Right lobe of liver (tissue), 6 donors: Measurements from ENCODE around the gene PIK3R5. TPM values are rescaled to one million over a fixed set of nuclear protein-coding genes. Genes with fewer than 3 reads are reported as not detected.
A peak's percentile ranks its signal among the peaks of the same experiment; 100 is the strongest.

ENCODE experiments used
- ATAC-seq, 4 donors: fragments of 200-7000 bp; cut with Tn5 transposase; one replicate each; pipeline ENCODE4 v1.9.1; 2020; ENCODE audit warnings: mild to moderate bottlenecking in 4 of 4, moderate library complexity in 4 of 4
- DNase-seq, 3 donors: peaks; one replicate each; pipeline ENCODE4 v3.0.0-alpha.2; 2020
- H3K27ac ChIP-seq, 3 donors: fragments of 200-600 bp; one replicate each; pipeline ENCODE4 v1.8.0; 2022
- H3K27me3 ChIP-seq, 2 donors: fragments of 200-600 bp; one replicate each; pipeline ENCODE4 v1.8.0; 2022
- H3K36me3 ChIP-seq, 4 donors: fragments of 200-600 bp; sonication (generic) in 1 of 4; one replicate each; pipeline versions ENCODE4 v1.5.1 to v1.8.0; 2017 to 2022; ENCODE audit warnings: control low read depth in 1 of 4
- H3K4me1 ChIP-seq, 4 donors: fragments of 200-600 bp; sonication (generic) in 1 of 4; one replicate each; pipeline versions ENCODE4 v1.5.1 to v1.8.0; 2017 to 2022; ENCODE audit warnings: control low read depth in 1 of 4
- H3K4me3 ChIP-seq, 3 donors: fragments of 200-600 bp; one replicate each; pipeline ENCODE4 v1.8.0; 2022
- H3K9me3 ChIP-seq, 4 donors: fragments of 200-600 bp; sonication (generic) in 1 of 4; one replicate each; pipeline versions ENCODE4 v1.5.1 to v1.8.0; 2017 to 2022; ENCODE audit warnings: control low read depth in 1 of 4
- CTCF ChIP-seq, 4 donors: fragments of 200-600 bp in 3 of 4; fragments of 450-650 bp in 1 of 4; IDR thresholded peaks; one replicate each; pipeline versions ENCODE4 v1.5.1 to v1.8.0; 2016 to 2022; ENCODE audit warnings: antibody characterized with exemption in 4 of 4, mild to moderate bottlenecking in 2 of 4
- POLR2A ChIP-seq: fragments of 450-650 bp; IDR thresholded peaks from one replicate; pipeline ENCODE4 v1.6.1; 2017; ENCODE audit warnings: antibody characterized with exemption, mild to moderate bottlenecking
- WGBS: methylation state at CpG from one replicate; pipeline ENCODE4 v1.1.6; 2018; ENCODE audit warnings: low coverage, low lambda C conversion rate; ENCODE audit not compliant: insufficient coverage; ENCODE audit errors: missing lambda C conversion rate; 5-methylcytosine and 5-hydroxymethylcytosine counted together
- intact Hi-C, 2 donors: fragments of 100-400 bp; cut with DNase I; formaldehyde crosslinking; loops; one replicate each; pipeline versions ENCODE4 v1.11.2 to v1.14.1; 2022
- total RNA-seq, 6 experiments: library from RNA; depleted of rRNA in 2 of 6; stranded (reverse); fragments of >200 nt in 2 of 6; fragmentation: NEBNext Ultra II Directional in 3 of 6; extraction: Animal tissue kit (Norgen Biotek cat#: 25700) in 3 of 6; gene quantifications; one replicate each; pipeline versions ENCODE4 v1.1.0 to v1.2.4, GENCODE V29; 2016 to 2023
- donor health status: DM: no; HTN: yes; CAD: no.
- donor health status: DM: no; HTN: no; CAD: no.
- donor health status: DM: no; HTN: no; CAD: no.
- donor health status: DM: no; HTN: yes; CAD: no.
- donor health status: DM: no; HTN: yes; CAD: no.

Gene PIK3R5
- total RNA-seq, 6 experiments from 2014 or later = 3.7 to 6.5 (median 5.0) TPM

- Histone ChIP-seq H3K9me3 (no peaks in the 10 kb centered on the region), H3K36me3 (no peaks in the 10 kb centered on the region), H3K27me3 (no peaks in the 10 kb centered on the region), H3K4me3 (no peak overlapping the region), H3K27ac (no peak overlapping the region), H3K4me1 (no peaks in the 10 kb centered on the region)
- DNase-seq (no peak), ATAC-seq (no peak)
- intact Hi-C loops = no loop called here
- TF ChIP-seq POLR2A (no peak), CTCF (IDR thresholded peaks at IDR 0.05) (no peak)
Observed at GRCh38 chr17:8944083-8944482, 21.4 kb downstream of the PIK3R5 start.

- 49% methylated on average over 7 of the region's 8 CpGs for WGBS
Observed at GRCh38 chr17:8941980-8942622, 23.4 kb downstream of the PIK3R5 start.

GRCh38 chr17:8941520-8941919 is 24.0 kb downstream of the PIK3R5 start:
- Histone ChIP-seq H3K27me3 (no peaks in the 10 kb centered on the region), H3K27ac (no peak overlapping the region), H3K4me3 (no peak overlapping the region), H3K4me1 (no peaks in the 10 kb centered on the region), H3K36me3 (no peaks in the 10 kb centered on the region), H3K9me3 (no peaks in the 10 kb centered on the region)
- DNase-seq = peak in 1 of 3 donors; percentile 47
- TF ChIP-seq CTCF (IDR thresholded peaks at IDR 0.05) (no peak), POLR2A (no peak)
- intact Hi-C loops = no loop called here
- ATAC-seq = peak; percentile 22 to 46 (median 30)
- WGBS = 57% methylated on average over 5 of the region's 14 CpGs

More at GRCh38 chr17:8941980-8942622, 23.4 kb downstream of the PIK3R5 start:
- Histone ChIP-seq H3K4me1 (no peaks in the 10 kb centered on the region), H3K27me3 (no peaks in the 10 kb centered on the region), H3K4me3 (no peak overlapping the region), H3K9me3 (no peaks in the 10 kb centered on the region), H3K27ac (no peak overlapping the region), H3K36me3 (no peaks in the 10 kb centered on the region)
- TF ChIP-seq POLR2A (no peak), CTCF (IDR thresholded peaks at IDR 0.05) (no peak)
- ATAC-seq (peak in 2 of 4 donors; percentile 11 to 21), DNase-seq (no peak)
- intact Hi-C loops = no loop called here

GRCh38 chr17:8940866-8941471 is 24.5 kb downstream of the PIK3R5 start:
- 17% methylated on average over 5 of the region's 6 CpGs for WGBS
- ATAC-seq = no peak
- TF ChIP-seq CTCF (IDR thresholded peaks at IDR 0.05) (no peak), POLR2A (no peak)
- H3K27ac ChIP-seq = no peak overlapping the region
- no peaks in the 10 kb centered on the region for H3K9me3 ChIP-seq
- no peak for DNase-seq
- no peaks in the 10 kb centered on the region for H3K36me3 ChIP-seq
- H3K4me1 ChIP-seq = no peaks in the 10 kb centered on the region
- intact Hi-C loops = no loop called here
- H3K4me3 ChIP-seq = no peak overlapping the region
- H3K27me3 ChIP-seq = no peaks in the 10 kb centered on the region
